Mononuclear cell (primary cell): ENCODE data around the gene SLC25A51. TPM values are rescaled to one million over a fixed set of nuclear protein-coding genes. Genes with fewer than 3 reads are reported as not detected.

Experiments used
- H3K27me3 ChIP-seq: 2 replicates; pipeline ENCODE4 v1.6.0; 2011; ENCODE audit warnings: low read length, control low read depth; ENCODE audit not compliant: insufficient read depth
- H3K4me1 ChIP-seq: 2 replicates; pipeline ENCODE4 v1.5.1; 2011; ENCODE audit warnings: mild to moderate bottlenecking, low read length, control low read depth; ENCODE audit not compliant: insufficient read depth
- H3K4me3 ChIP-seq: 2 replicates; pipeline ENCODE4 v1.5.1; 2011; ENCODE audit warnings: mild to moderate bottlenecking, low read length, moderate library complexity
- H3K9me3 ChIP-seq: 2 replicates; pipeline ENCODE4 v1.5.1; 2011; ENCODE audit warnings: low read depth, mild to moderate bottlenecking, control low read depth, low read length
- total RNA-seq: library from RNA; depleted of rRNA; stranded (reverse); fragments of >200 nt; gene quantifications from one replicate; pipeline ENCODE4 v1.2.3, GENCODE V29; 2012

The SLC25A51 gene
- total RNA-seq, 1 donor, result 24.8 TPM

DNA sequence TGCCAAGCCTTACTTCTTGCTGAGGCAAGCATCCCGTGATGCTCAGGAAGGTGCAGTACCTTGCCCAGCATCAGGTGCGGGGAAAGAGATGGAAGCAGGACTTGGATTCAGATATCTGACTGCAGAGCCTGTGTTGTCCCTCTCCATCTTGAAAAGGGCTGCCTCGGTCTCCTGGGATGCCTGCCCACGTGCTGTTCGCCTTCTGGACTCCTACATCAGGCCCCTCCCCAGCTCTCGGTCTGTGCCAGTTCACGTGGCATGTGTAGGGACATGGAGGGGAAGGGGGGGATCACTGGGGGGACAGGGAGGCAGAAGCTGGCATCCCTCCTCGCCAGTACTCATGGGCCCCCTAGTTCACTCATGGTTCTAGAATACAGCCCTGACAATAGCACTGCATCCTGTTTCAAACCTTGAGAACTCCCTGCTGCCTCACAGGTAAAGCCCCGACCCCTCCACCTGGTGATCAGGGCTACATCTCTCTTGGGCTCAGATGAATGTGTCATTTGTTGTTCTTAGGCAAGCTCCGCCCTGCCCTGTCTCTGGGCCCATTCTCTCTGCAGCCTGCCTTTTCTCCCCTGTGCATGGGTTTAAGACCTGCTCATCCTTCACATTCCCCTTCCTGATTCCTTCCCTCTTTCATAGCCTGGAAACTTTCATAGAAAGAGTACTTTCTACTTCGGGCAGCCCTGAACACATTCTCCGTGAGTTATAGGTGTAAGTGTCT, 38.9 kb upstream of the SLC25A51 start:
- Histone ChIP-seq H3K9me3 (no peaks in the 10 kb centered on the region), H3K4me3 (no peak overlapping the region), H3K27me3 (no peaks in the 10 kb centered on the region), H3K4me1 (no peaks in the 10 kb centered on the region)

GRCh38 chr9:37941253-37941652, 37.3 kb upstream of the SLC25A51 start:
- Histone ChIP-seq H3K4me3 (no peak overlapping the region), H3K9me3 (no peaks in the 10 kb centered on the region), H3K27me3 (no peaks in the 10 kb centered on the region), H3K4me1 (no peaks in the 10 kb centered on the region)

GRCh38 chr9:37939575-37940095, 35.7 kb upstream of the SLC25A51 start:
- Histone ChIP-seq H3K27me3 (no peaks in the 10 kb centered on the region), H3K4me3 (no peak overlapping the region), H3K9me3 (no peaks in the 10 kb centered on the region), H3K4me1 (no peaks in the 10 kb centered on the region)

DNA sequence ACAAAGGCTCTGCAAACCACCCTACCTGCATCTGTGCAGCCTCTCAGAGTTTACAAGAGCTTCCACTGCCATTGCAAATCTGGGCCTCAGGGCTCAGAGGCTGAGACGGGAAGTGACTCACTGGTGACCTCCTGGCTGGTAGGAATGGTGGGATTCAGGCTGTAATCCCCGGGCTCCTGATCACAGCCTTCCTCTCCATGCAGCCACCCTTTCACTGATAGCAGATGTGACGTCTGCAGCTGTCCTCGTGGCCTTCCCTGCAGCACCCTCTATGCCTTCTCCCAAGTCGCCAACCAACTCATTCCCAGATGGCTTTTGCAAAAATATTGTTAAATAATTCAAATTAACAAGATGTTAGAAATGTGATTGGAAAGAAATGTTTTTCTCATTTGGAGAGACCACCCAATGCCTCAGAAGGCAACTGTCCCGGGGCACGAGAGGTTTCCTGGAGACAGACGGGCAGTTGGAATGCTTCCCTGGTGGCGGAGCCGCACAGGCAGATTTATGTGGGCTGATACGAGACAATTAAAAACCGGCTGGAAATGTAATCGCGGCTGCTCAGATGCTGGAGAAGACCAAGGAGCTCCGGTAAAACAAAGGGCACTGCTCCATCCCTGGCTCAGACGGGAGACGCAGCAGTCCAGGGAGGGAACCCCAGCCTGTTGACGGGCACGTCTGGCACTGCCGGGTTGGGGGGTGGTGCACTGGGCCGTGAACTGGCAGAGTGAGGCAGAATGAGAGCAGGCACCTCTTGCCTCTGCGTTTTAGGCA, 34.4 kb upstream of the SLC25A51 start:
- no peaks in the 10 kb centered on the region for H3K9me3 ChIP-seq
- H3K4me3 ChIP-seq, result no peak overlapping the region
- H3K4me1 ChIP-seq, result no peaks in the 10 kb centered on the region
- no peaks in the 10 kb centered on the region for H3K27me3 ChIP-seq

DNA sequence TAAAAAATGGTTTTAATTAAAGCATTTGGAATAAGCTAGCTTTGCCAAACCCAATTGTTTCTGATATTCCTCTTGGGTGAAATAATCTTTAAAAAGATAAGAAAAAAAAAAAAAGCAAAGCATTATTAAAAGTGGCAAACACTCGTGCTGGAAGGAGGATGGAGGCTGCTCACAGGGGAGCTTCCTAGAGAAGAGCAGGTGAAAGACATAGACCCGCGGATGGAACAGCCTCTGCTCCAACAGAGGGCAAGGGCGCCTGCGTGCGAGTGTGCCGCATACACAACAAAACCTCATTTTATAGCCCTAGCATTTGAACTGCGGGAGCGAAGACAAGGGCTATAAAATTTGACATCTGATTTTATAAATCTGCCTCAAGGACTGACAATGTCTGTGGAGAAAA, 33.4 kb upstream of the SLC25A51 start:
- Histone ChIP-seq H3K4me3 (no peak overlapping the region), H3K27me3 (no peaks in the 10 kb centered on the region), H3K4me1 (no peaks in the 10 kb centered on the region), H3K9me3 (no peaks in the 10 kb centered on the region)

DNA sequence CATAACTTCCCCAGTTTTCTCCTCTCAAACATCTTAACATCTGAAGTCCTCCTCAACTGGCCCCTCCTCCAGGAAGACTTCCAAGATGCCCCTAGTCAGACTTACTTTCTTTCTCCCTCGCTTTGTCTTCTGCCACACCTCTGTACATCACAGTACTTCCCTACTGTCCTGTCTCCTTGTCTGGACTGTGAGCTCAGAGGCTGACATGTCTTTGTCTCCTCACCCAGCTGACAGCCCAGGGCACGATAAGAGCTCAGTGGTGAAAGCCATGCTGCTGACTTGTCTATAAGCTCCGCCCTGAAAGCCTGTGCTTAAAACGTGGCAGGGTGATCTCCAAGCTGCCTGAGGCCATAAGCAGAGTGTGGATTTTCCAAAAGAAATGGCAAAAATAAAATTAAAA, 33.0 kb upstream of the SLC25A51 start:
- no peak overlapping the region for H3K4me3 ChIP-seq
- no peaks in the 10 kb centered on the region for H3K27me3 ChIP-seq
- H3K9me3 ChIP-seq, result no peaks in the 10 kb centered on the region
- no peaks in the 10 kb centered on the region for H3K4me1 ChIP-seq

DNA sequence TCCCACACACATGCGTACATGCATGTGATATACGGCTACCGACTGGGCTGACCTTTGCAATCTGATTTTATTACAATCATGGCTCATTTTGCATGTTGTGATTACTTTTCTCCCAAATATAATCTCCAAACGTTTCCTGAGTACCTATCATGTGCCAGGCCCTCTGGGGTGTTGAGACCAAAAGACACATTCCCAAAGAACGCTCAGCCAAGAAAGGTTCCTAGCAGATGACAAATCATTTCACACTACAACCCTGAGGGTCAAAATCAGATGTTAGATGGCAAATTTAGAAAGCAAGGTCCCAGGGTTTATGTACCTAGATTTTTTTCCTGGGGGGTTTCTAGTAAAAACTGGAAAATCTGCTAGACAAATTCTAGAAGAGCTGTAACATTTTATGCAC, 32.4 kb upstream of the SLC25A51 start:
- no peaks in the 10 kb centered on the region for H3K27me3 ChIP-seq
- no peaks in the 10 kb centered on the region for H3K4me1 ChIP-seq

GRCh38 chr9:37935096-37935495, 31.2 kb upstream of the SLC25A51 start:
- H3K9me3 ChIP-seq, result no peaks in the 10 kb centered on the region
- H3K4me3 ChIP-seq, result no peak overlapping the region
- H3K27me3 ChIP-seq, result no peaks in the 10 kb centered on the region
- no peaks in the 10 kb centered on the region for H3K4me1 ChIP-seq

More for the DNA sequence above, 32.4 kb upstream of the SLC25A51 start:
- Histone ChIP-seq H3K4me3 (no peak overlapping the region), H3K9me3 (no peaks in the 10 kb centered on the region)

- Histone ChIP-seq H3K4me3 (no peak overlapping the region), H3K27me3 (no peaks in the 10 kb centered on the region), H3K9me3 (no peaks in the 10 kb centered on the region), H3K4me1 (peaks cover 8% of the 10 kb centered on the region)
Measured at GRCh38 chr9:37931592-37931991, 27.7 kb upstream of the SLC25A51 start.

- Histone ChIP-seq H3K4me1 (peaks cover 12% of the 10 kb centered on the region), H3K4me3 (no peak overlapping the region), H3K27me3 (no peaks in the 10 kb centered on the region), H3K9me3 (no peaks in the 10 kb centered on the region)
Measured at GRCh38 chr9:37929441-37929895, 25.5 kb upstream of the SLC25A51 start.

DNA sequence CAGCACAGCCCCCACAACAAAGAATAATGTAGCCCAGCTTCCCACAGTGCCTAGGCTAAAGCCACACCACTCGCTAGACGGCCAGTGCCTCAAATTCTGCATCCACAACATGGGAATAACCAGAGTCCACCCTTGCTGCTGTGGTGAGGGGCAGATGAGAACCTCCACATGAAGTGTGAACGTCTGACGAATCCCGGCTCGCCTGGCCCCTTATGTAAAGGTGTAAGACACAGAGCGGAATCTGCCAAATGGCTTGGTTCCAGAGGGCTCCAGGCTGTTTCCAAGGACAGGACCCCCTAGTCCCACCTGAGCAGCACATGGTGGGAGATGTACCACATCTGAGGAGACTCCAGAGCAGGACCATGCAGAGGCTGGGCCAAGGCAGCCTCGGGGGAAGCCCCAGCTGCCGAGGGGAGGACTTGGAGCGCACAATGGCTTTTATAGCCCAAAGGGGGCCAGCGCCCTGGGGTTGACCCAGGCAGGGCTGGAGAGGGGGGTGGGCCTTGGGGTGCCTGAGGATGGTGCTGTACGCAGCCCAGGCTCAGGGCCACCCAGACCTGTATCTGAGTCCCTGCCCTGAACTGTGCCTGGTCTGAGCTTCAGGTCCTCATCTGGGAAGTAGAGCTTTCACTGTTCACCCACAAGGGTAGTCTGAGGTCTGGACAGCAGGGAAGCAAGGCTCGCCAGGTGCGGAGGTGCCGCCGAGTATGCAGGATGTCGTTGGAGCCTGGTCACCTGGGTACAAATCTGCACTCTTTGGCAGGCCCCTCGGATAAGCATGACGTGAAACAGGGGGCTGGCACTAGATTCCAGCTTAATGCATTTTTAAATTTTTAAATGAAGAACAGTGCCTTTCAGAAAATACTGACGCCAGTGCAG, 24.9 kb upstream of the SLC25A51 start:
- H3K27me3 ChIP-seq, result no peaks in the 10 kb centered on the region
- no peak overlapping the region for H3K4me3 ChIP-seq
- H3K9me3 ChIP-seq, result no peaks in the 10 kb centered on the region
- peaks cover 12% of the 10 kb centered on the region for H3K4me1 ChIP-seq

DNA sequence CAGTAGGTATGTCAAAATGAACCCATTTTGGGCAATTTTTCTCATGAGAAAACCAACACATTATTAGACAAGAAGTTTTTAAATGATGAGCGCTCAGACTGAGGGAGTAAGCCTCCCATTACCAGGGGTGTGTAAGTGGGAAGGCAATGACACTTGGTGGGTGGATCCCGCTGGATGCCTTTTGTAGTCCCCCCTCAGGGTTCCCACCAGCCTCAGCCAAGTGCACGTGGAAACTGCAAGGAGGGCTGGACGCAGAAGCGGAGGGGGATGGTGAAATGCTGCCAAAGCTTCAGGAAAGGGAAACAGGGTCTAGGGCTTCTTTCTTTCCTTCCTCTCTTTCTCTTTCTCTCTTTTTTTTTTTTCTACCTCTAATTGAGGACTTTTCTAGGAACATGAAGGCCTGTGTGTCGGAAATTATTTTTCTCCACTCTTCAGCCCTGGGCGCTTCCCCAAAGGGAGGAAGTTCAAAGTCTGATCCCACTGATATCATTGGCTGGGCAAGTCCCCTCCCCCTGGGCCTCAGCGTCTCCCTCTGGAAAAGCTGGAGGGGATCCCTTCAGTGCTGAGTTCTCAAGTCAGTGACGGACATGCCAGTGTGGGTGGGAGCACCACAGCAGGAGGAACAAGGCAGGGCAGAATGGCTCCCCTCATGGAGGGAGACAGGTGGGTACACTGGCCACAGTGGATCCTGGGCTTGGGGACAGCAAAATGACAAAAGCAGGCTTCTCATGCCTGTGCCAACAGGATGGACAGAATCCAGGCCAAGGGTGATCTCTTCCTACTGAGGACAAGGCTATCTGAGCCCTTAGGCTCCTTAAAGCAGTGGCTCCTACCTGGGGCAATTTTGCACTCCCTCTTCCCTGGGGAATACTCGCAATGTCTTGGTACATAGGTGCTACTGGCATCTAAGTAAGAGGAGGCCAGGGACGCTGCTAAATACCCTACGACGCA, 23.9 kb upstream of the SLC25A51 start:
- H3K4me1 ChIP-seq, result peaks cover 12% of the 10 kb centered on the region
- no peak overlapping the region for H3K4me3 ChIP-seq
- no peaks in the 10 kb centered on the region for H3K9me3 ChIP-seq
- H3K27me3 ChIP-seq, result no peaks in the 10 kb centered on the region

- H3K4me1 ChIP-seq, result peaks cover 12% of the 10 kb centered on the region
- H3K27me3 ChIP-seq, result no peaks in the 10 kb centered on the region
- H3K4me3 ChIP-seq, result no peak overlapping the region
- H3K9me3 ChIP-seq, result no peaks in the 10 kb centered on the region
Measured at GRCh38 chr9:37927132-37927531, 23.2 kb upstream of the SLC25A51 start.

DNA sequence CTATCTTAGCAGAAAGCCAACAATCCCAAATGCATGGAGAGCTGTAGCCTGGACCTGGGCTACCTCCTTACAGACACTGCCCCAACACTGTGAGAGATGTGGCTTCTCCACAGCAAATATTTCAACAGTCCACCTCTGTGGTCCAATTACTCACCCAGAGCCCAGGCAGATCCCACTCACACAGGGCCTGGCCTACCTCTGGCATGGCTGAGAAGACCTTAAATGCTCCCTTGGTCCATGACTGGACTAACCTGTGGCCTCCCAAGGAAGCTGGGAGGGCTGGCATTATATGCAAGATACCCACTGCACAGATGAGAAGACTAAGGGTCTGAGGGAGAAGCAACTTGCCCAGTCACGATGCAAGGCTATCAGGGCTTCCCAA, 22.8 kb upstream of the SLC25A51 start:
- H3K4me1 ChIP-seq, result peaks cover 12% of the 10 kb centered on the region

More for the DNA sequence above, 22.8 kb upstream of the SLC25A51 start:
- Histone ChIP-seq H3K9me3 (no peaks in the 10 kb centered on the region), H3K4me3 (no peak overlapping the region), H3K27me3 (no peaks in the 10 kb centered on the region)
